ENCODE measurements around the gene ITGB8.

- TF ChIP-seq EZH2 (IDR thresholded peaks at IDR 0.05) = no peak
- no peak for TF ChIP-seq POLR2AphosphoS5 (IDR thresholded peaks at IDR 0.05; ENCODE audit: borderline replicate concordance, low read depth, low read length)
Measured at GRCh38 chr7:20394284-20394683, 63.6 kb downstream of the ITGB8 start.

Measured in SK-N-MC (cell line).